ENCODE measurements around the gene MANEA.

MANEA gene, protein sequence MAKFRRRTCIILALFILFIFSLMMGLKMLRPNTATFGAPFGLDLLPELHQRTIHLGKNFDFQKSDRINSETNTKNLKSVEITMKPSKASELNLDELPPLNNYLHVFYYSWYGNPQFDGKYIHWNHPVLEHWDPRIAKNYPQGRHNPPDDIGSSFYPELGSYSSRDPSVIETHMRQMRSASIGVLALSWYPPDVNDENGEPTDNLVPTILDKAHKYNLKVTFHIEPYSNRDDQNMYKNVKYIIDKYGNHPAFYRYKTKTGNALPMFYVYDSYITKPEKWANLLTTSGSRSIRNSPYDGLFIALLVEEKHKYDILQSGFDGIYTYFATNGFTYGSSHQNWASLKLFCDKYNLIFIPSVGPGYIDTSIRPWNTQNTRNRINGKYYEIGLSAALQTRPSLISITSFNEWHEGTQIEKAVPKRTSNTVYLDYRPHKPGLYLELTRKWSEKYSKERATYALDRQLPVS
- long read RNA-seq, full-length matches to known transcripts: 73 of 86 reads
- long read RNA-seq, partial matches to known transcripts: 6 of 86 reads
- long read RNA-seq, other reads (novel, unspliced or antisense): 7 of 86 reads

DNA sequence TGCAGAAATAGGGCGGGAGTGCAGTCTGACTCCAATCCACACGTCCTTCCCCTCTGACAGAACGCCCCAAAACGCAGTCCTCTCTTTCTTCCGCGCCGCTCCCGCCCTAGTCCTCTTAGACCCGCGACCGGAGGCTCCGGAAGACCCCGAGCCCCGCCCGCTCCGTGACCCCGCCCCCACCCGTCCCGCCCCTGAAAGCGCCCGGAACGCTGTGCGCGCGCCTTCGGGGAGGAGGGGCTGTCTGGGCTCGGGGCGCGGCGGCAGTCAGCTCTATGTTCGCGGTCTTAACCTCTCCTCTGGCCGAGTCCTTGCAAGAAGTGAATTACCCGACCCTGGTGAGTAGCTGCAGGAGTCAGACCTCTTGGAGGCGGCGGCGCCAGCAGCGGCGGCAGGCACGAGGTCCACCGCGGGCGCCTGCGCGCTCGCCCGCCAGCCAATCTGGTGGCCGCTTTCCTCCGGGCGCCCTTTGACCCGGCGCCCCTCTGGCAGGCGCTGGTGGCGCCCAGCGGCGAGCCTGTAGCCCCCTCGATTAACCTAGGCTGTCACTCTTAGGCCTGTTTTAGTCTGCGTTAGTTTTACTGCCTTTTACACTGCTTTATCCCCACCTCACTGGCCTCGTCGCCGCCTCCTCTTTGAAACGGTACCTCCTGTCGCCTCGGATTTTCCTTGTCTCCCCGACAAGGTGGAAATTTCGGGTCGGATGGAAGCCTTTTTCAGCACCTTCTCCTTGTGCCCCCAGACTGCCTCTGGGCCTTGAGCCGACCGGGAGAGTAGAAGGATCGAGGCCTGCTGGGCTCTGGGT, at the start of gene MANEA:
Gene MANEA (plus strand): TSS at position 232 of the 802 bp plus-strand sequence. CDS start 8,905 bp downstream, outside the sequence.
- Histone ChIP-seq H3K4me3 (replicated peaks; ENCODE audit: insufficient read depth, low read length) (peak within 1 kb of the TSS; percentile 83), H3K27me3 (ENCODE audit: insufficient read depth, poor library complexity, severe bottlenecking) (no peaks in the 10 kb centered on the region), H3K27ac (replicated peaks) (peak within 1 kb of the TSS; percentile 89)
- peak; percentile 64 to 86 for DNase-seq (ENCODE audit: low read depth in 1 of 2, low spot score in 1 of 2)
- TF ChIP-seq SPI1 (IDR thresholded peaks at IDR 0.05; ENCODE audit: borderline replicate concordance, low read depth) (no peak), POLR2AphosphoS5 (IDR thresholded peaks at IDR 0.05; ENCODE audit: low read depth) (peak; percentile 68), GABPA (IDR thresholded peaks at IDR 0.05; ENCODE audit: low read depth) (no peak)
- TF ChIP-seq, protein P1, sequence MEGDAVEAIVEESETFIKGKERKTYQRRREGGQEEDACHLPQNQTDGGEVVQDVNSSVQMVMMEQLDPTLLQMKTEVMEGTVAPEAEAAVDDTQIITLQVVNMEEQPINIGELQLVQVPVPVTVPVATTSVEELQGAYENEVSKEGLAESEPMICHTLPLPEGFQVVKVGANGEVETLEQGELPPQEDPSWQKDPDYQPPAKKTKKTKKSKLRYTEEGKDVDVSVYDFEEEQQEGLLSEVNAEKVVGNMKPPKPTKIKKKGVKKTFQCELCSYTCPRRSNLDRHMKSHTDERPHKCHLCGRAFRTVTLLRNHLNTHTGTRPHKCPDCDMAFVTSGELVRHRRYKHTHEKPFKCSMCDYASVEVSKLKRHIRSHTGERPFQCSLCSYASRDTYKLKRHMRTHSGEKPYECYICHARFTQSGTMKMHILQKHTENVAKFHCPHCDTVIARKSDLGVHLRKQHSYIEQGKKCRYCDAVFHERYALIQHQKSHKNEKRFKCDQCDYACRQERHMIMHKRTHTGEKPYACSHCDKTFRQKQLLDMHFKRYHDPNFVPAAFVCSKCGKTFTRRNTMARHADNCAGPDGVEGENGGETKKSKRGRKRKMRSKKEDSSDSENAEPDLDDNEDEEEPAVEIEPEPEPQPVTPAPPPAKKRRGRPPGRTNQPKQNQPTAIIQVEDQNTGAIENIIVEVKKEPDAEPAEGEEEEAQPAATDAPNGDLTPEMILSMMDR (IDR thresholded peaks at IDR 0.05; ENCODE audit: insufficient read depth, low read length): no peak
- TF ChIP-seq, protein P2, sequence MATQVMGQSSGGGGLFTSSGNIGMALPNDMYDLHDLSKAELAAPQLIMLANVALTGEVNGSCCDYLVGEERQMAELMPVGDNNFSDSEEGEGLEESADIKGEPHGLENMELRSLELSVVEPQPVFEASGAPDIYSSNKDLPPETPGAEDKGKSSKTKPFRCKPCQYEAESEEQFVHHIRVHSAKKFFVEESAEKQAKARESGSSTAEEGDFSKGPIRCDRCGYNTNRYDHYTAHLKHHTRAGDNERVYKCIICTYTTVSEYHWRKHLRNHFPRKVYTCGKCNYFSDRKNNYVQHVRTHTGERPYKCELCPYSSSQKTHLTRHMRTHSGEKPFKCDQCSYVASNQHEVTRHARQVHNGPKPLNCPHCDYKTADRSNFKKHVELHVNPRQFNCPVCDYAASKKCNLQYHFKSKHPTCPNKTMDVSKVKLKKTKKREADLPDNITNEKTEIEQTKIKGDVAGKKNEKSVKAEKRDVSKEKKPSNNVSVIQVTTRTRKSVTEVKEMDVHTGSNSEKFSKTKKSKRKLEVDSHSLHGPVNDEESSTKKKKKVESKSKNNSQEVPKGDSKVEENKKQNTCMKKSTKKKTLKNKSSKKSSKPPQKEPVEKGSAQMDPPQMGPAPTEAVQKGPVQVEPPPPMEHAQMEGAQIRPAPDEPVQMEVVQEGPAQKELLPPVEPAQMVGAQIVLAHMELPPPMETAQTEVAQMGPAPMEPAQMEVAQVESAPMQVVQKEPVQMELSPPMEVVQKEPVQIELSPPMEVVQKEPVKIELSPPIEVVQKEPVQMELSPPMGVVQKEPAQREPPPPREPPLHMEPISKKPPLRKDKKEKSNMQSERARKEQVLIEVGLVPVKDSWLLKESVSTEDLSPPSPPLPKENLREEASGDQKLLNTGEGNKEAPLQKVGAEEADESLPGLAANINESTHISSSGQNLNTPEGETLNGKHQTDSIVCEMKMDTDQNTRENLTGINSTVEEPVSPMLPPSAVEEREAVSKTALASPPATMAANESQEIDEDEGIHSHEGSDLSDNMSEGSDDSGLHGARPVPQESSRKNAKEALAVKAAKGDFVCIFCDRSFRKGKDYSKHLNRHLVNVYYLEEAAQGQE (IDR thresholded peaks at IDR 0.05; ENCODE audit: insufficient replicate concordance, low read depth): no peak

DNA sequence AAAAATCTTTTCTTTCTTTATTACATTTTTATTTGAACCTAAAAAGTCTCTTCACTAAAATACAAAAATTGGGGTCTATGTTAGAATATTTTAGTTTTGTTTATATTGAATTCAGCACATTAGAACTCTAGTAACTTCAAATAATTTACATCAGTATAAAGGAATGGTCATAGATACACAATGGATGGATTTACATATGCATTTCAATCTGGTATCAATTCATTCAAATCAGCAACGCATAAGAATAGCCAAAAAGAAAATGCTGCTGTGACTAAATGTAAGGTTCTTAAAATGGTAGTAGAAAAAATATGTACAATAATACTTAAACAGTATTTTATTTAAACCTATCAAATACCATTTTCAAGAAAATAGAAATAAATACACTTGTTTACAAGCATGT, 47.6 kb upstream of the MANEA start:
- DNase-seq (ENCODE audit: low read depth in 1 of 2, low spot score in 1 of 2): no peak
- H3K27me3 ChIP-seq (ENCODE audit: insufficient read depth, poor library complexity, severe bottlenecking): no peaks in the 10 kb centered on the region
- TF ChIP-seq SPI1 (IDR thresholded peaks at IDR 0.05; ENCODE audit: borderline replicate concordance, low read depth) (no peak), GABPA (IDR thresholded peaks at IDR 0.05; ENCODE audit: low read depth) (no peak), POLR2AphosphoS5 (IDR thresholded peaks at IDR 0.05; ENCODE audit: low read depth) (no peak)
- TF ChIP-seq, protein P2 (IDR thresholded peaks at IDR 0.05; ENCODE audit: insufficient replicate concordance, low read depth): no peak
- TF ChIP-seq, protein P1 (IDR thresholded peaks at IDR 0.05; ENCODE audit: insufficient read depth, low read length): no peak
- H3K4me3 ChIP-seq (replicated peaks; ENCODE audit: insufficient read depth, low read length): no peak overlapping the region
- no peak overlapping the region for H3K27ac ChIP-seq (replicated peaks)

DNA sequence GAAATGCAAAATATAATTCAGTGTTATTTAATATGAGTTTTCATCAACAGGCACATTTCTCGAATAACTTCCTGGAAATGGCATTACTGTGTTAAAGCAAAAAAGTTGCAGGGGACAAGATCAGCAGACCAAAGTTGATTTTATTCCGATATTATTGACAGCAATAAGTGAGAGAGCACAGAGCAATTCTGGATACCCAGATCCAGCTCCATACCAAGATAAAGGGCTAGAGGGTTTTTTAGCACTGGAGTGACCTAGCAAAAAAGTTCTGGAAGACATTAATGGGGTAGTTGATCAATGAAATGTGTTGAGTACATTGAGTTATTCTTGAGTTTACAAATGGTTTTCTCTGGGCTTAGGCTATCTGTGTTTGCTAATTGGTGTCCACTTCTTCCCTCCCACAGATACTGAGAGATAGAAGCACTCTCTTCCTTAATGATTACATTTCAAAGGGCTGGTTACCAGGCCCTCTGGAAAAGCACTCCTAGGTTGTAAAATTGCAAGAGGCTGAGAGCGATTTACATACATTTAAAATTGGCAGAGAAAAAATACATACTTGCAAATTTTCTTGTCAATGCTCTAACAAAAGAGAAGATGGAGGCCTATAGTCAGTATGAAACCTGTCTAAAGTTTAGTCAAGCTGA, 47.0 kb upstream of the MANEA start:
- H3K27ac ChIP-seq (replicated peaks): no peak overlapping the region
- DNase-seq (ENCODE audit: low read depth in 1 of 2, low spot score in 1 of 2): no peak
- no peak overlapping the region for H3K4me3 ChIP-seq (replicated peaks; ENCODE audit: insufficient read depth, low read length)
- TF ChIP-seq GABPA (IDR thresholded peaks at IDR 0.05; ENCODE audit: low read depth) (no peak), SPI1 (IDR thresholded peaks at IDR 0.05; ENCODE audit: borderline replicate concordance, low read depth) (no peak), POLR2AphosphoS5 (IDR thresholded peaks at IDR 0.05; ENCODE audit: low read depth) (no peak)
- TF ChIP-seq, protein P1 (IDR thresholded peaks at IDR 0.05; ENCODE audit: insufficient read depth, low read length): no peak
- TF ChIP-seq, protein P2 (IDR thresholded peaks at IDR 0.05; ENCODE audit: insufficient replicate concordance, low read depth): no peak
- H3K27me3 ChIP-seq (ENCODE audit: insufficient read depth, poor library complexity, severe bottlenecking): no peaks in the 10 kb centered on the region
